GM23338 (cell line): ENCODE results near the gene ANKFN1. TPM values are rescaled to one million over a fixed set of nuclear protein-coding genes. Genes with fewer than 3 reads are reported as not detected.

Experiments
- ATAC-seq: fragments of 200-7000 bp; cut with Tn5 transposase; 3 replicates; pipeline ENCODE4 v1.9.1; 2020
- DNase-seq: peaks from one replicate; pipeline ENCODE4 v3.0.0-alpha.2; 2015; ENCODE audit warnings: low spot score
- H2AFZ ChIP-seq: fragments of 200-600 bp; sonication (generic); 2 replicates; pipeline ENCODE4 v1.8.0; 2016; ENCODE audit warnings: antibody characterized with exemption, mild to moderate bottlenecking, moderate library complexity
- H3F3A ChIP-seq: fragments of 200-600 bp; sonication (generic); replicated peaks from 2 replicates; pipeline ENCODE4 v1.8.0; 2017; ENCODE audit warnings: antibody characterized with exemption, mixed run types, low read depth
- H3K27ac ChIP-seq: fragments of 200-600 bp; sonication (generic); 2 replicates; pipeline ENCODE4 v1.6.1; 2016; ENCODE audit warnings: low read depth
- H3K27me3 ChIP-seq: fragments of 200-600 bp; sonication (generic); 2 replicates; pipeline ENCODE4 v1.8.0; 2016; ENCODE audit warnings: mild to moderate bottlenecking, mixed run types, moderate library complexity; ENCODE audit not compliant: insufficient read depth
- H3K36me3 ChIP-seq: fragments of 200-600 bp; sonication (generic); 2 replicates; pipeline ENCODE4 v1.8.0; 2016; ENCODE audit warnings: mild to moderate bottlenecking; ENCODE audit not compliant: insufficient read depth
- H3K4me1 ChIP-seq: fragments of 200-600 bp; sonication (generic); 2 replicates; pipeline ENCODE4 v1.8.0; 2016; ENCODE audit warnings: mild to moderate bottlenecking, moderate library complexity; ENCODE audit not compliant: insufficient read depth
- H3K4me2 ChIP-seq: fragments of 200-600 bp; sonication (generic); 2 replicates; pipeline ENCODE4 v1.7.1; 2017; ENCODE audit warnings: mixed run types
- H3K4me3 ChIP-seq: fragments of 200-600 bp; sonication (generic); 2 replicates; pipeline ENCODE4 v1.6.1; 2016; ENCODE audit warnings: mixed run types
- H3K79me2 ChIP-seq: fragments of 200-600 bp; sonication (generic); replicated peaks from 2 replicates; pipeline ENCODE4 v1.8.0; 2017; ENCODE audit warnings: mild to moderate bottlenecking; ENCODE audit not compliant: insufficient read depth
- H3K9me2 ChIP-seq: fragments of 200-600 bp; sonication (generic); 2 replicates; pipeline ENCODE4 v1.8.0; 2017; ENCODE audit not compliant: insufficient read depth
- H4K20me1 ChIP-seq: fragments of 200-600 bp; sonication (generic); replicated peaks from 2 replicates; pipeline ENCODE4 v1.8.0; 2017; ENCODE audit warnings: mild to moderate bottlenecking; ENCODE audit not compliant: insufficient read depth
- H3K27ac Mint-ChIP-seq: 2 replicates; pipeline ENCODE4 v1.8.0; 2020; ENCODE audit warnings: inconsistent platforms, mild to moderate bottlenecking, moderate library complexity, mixed read lengths
- H3K27me3 Mint-ChIP-seq: 3 replicates; pipeline ENCODE4 v1.8.0; 2022; ENCODE audit warnings: low read depth, mild to moderate bottlenecking, moderate library complexity, mixed read lengths, inconsistent platforms; ENCODE audit not compliant: insufficient read depth, poor library complexity
- H3K36me3 Mint-ChIP-seq: 3 replicates; pipeline ENCODE4 v1.8.0; 2021; ENCODE audit warnings: low read depth, mild to moderate bottlenecking, inconsistent platforms, moderate library complexity, mixed read lengths
- H3K4me1 Mint-ChIP-seq: 3 replicates; pipeline ENCODE4 v1.8.0; 2020; ENCODE audit warnings: mild to moderate bottlenecking, inconsistent platforms, mixed read lengths
- H3K4me3 Mint-ChIP-seq: 3 replicates; pipeline ENCODE4 v1.8.0; 2021; ENCODE audit warnings: moderate library complexity, mild to moderate bottlenecking, inconsistent platforms, mixed read lengths
- H3K9me3 Mint-ChIP-seq: 3 replicates; pipeline ENCODE4 v1.8.0; 2020; ENCODE audit warnings: moderate library complexity, mild to moderate bottlenecking, inconsistent platforms, mixed read lengths
- EZH2 ChIP-seq: fragments of 200-600 bp; sonication (generic); IDR thresholded peaks from one replicate; pipeline ENCODE4 v1.8.0; 2017; ENCODE audit warnings: antibody characterized with exemption, mild to moderate bottlenecking, low read depth; ENCODE audit not compliant: unreplicated experiment
- EZH2phosphoT487 ChIP-seq: fragments of 200-600 bp; sonication (generic); IDR thresholded peaks from one replicate; pipeline ENCODE4 v1.8.1; 2018; ENCODE audit warnings: antibody characterized with exemption; ENCODE audit not compliant: unreplicated experiment
- JUNB ChIP-seq: IDR thresholded peaks from one replicate; pipeline ENCODE4 v1.6.1; 2016; ENCODE audit warnings: antibody characterized with exemption; ENCODE audit not compliant: unreplicated experiment
- NANOG ChIP-seq: IDR thresholded peaks from 2 replicates; pipeline ENCODE4 v1.6.1; 2016; ENCODE audit warnings: antibody characterized with exemption, borderline replicate concordance
- POLR2AphosphoS5 ChIP-seq: IDR thresholded peaks from 2 replicates; pipeline ENCODE4 v1.6.1; 2016; ENCODE audit warnings: antibody characterized with exemption, low read depth
- STAT1 ChIP-seq: IDR thresholded peaks from one replicate; pipeline ENCODE4 v1.6.1; 2016; ENCODE audit warnings: antibody characterized with exemption; ENCODE audit not compliant: unreplicated experiment
- ZNF331 ChIP-seq: fragments of 250-450 bp; sonication (Bioruptor Pico); IDR thresholded peaks from 2 replicates; pipeline ENCODE4 v1.5.0; 2020; ENCODE audit warnings: low read depth, mild to moderate bottlenecking, moderate library complexity
- polyA plus RNA-seq: library from polyadenylated mRNA; unstranded; fragments of >200 nt; fragmentation: Nextera tagmentation; extraction: Ambion mirVana; gene quantifications from 2 replicates; pipeline ENCODE4 v1.2.1, GENCODE V29; 2016
- total RNA-seq: library from RNA; depleted of rRNA; stranded (reverse); fragments of >200 nt; shearing (Covaris generic); gene quantifications from 2 replicates; pipeline ENCODE4 v1.2.3, GENCODE V29; 2014
- TF ChIP-seq, protein P1 (sequence below): IDR thresholded peaks from one replicate; pipeline ENCODE4 v1.6.1; 2018; ENCODE audit warnings: antibody characterized with exemption; ENCODE audit not compliant: unreplicated experiment
- TF ChIP-seq, protein P2 (sequence below), 2 experiments: fragments of 200-600 bp in 1 of 2; sonication (generic) in 1 of 2; conservative IDR thresholded peaks; 2 replicates each; pipeline versions ENCODE4 v1.5.1 to v1.6.1; 2016 to 2017; ENCODE audit warnings: antibody characterized with exemption in 2 of 2, low read depth in 2 of 2, mild to moderate bottlenecking in 2 of 2, moderate library complexity in 1 of 2

The ANKFN1 gene
- total and polyA plus RNA-seq, 2 experiments from 2014 or later = not detected

DNA sequence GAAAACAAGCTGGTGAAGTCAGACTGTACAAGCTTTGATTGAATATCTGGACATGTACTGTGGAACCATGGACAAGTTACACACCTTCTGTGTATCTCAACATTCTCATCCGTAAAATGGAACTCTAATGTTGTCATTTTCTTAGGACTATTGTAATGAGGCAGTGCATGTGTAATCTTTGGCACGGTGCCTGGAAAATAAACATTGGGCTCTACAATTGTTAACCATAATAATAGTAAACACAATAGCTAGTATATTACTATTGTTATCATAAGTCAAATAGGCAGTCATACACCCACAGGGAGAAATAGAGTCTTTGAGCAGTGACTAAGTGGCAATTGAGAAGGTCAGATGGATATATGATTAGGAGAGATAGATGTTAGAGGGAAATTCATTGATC is 39.8 kb upstream of the ANKFN1 start:
- H3K27ac Mint-ChIP-seq = no peak overlapping the region
- Histone ChIP-seq H3K27me3 (no peaks in the 10 kb centered on the region), H3K4me2 (no peak overlapping the region), H3K36me3 (no peaks in the 10 kb centered on the region), H3K4me1 (no peaks in the 10 kb centered on the region), H3K79me2 (no peaks in the 10 kb centered on the region), H3K4me3 (no peak overlapping the region), H3K27ac (no peak overlapping the region), H3F3A (no peaks in the 10 kb centered on the region), H3K9me2 (peaks cover 4% of the 10 kb centered on the region; the same call in 1 of the 2 replicates), H4K20me1 (no peaks in the 10 kb centered on the region), H2AFZ (no peak overlapping the region)
- no peaks in the 10 kb centered on the region; the same call in 2 of the 3 replicates for H3K4me1 Mint-ChIP-seq
- H3K36me3 Mint-ChIP-seq = no peaks in the 10 kb centered on the region
- TF ChIP-seq, protein P1, sequence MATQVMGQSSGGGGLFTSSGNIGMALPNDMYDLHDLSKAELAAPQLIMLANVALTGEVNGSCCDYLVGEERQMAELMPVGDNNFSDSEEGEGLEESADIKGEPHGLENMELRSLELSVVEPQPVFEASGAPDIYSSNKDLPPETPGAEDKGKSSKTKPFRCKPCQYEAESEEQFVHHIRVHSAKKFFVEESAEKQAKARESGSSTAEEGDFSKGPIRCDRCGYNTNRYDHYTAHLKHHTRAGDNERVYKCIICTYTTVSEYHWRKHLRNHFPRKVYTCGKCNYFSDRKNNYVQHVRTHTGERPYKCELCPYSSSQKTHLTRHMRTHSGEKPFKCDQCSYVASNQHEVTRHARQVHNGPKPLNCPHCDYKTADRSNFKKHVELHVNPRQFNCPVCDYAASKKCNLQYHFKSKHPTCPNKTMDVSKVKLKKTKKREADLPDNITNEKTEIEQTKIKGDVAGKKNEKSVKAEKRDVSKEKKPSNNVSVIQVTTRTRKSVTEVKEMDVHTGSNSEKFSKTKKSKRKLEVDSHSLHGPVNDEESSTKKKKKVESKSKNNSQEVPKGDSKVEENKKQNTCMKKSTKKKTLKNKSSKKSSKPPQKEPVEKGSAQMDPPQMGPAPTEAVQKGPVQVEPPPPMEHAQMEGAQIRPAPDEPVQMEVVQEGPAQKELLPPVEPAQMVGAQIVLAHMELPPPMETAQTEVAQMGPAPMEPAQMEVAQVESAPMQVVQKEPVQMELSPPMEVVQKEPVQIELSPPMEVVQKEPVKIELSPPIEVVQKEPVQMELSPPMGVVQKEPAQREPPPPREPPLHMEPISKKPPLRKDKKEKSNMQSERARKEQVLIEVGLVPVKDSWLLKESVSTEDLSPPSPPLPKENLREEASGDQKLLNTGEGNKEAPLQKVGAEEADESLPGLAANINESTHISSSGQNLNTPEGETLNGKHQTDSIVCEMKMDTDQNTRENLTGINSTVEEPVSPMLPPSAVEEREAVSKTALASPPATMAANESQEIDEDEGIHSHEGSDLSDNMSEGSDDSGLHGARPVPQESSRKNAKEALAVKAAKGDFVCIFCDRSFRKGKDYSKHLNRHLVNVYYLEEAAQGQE = no peak
- H3K27me3 Mint-ChIP-seq = no peaks in the 10 kb centered on the region
- ATAC-seq (no peak), DNase-seq (no peak)
- no peaks in the 10 kb centered on the region for H3K9me3 Mint-ChIP-seq
- no peak overlapping the region for H3K4me3 Mint-ChIP-seq

DNA sequence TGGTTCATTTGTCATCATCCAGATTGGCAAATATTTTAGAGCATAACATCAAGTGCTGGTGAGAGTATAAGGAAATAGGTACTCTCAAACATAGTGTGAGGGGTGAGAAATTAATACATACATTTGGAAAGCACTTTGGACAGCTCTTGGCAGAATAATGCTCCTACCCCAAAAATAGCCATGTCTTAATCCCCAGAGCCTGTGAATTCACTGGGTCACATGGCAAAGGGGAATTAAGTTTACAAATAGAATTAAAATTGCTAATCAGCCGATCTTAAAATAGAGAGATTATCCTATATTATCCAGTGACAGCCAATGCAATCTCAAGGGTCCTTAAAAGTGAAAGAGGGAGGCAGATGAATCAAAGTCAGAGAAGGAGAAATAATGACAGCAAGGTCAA is 38.8 kb upstream of the ANKFN1 start:
- Histone ChIP-seq H3K9me2 (peaks cover 4% of the 10 kb centered on the region; the same call in 1 of the 2 replicates), H4K20me1 (no peaks in the 10 kb centered on the region), H3K4me2 (no peak overlapping the region), H3F3A (no peaks in the 10 kb centered on the region), H3K27me3 (no peaks in the 10 kb centered on the region), H3K36me3 (no peaks in the 10 kb centered on the region), H3K27ac (no peak overlapping the region), H3K4me1 (no peaks in the 10 kb centered on the region), H3K79me2 (no peaks in the 10 kb centered on the region), H3K4me3 (no peak overlapping the region), H2AFZ (no peak overlapping the region)
- Mint-ChIP-seq H3K36me3 (no peaks in the 10 kb centered on the region), H3K9me3 (no peaks in the 10 kb centered on the region), H3K4me1 (no peaks in the 10 kb centered on the region; the same call in 2 of the 3 replicates), H3K27me3 (no peaks in the 10 kb centered on the region), H3K4me3 (no peak overlapping the region), H3K27ac (no peak overlapping the region)
- ATAC-seq (no peak), DNase-seq (no peak)
- TF ChIP-seq STAT1 (no peak), ZNF331 (CRISPR knock-in tag) (no peak), EZH2 (no peak), NANOG (no peak), JUNB (no peak), POLR2AphosphoS5 (no peak), EZH2phosphoT487 (no peak)
- TF ChIP-seq, protein P1 = no peak
- TF ChIP-seq, protein P2, sequence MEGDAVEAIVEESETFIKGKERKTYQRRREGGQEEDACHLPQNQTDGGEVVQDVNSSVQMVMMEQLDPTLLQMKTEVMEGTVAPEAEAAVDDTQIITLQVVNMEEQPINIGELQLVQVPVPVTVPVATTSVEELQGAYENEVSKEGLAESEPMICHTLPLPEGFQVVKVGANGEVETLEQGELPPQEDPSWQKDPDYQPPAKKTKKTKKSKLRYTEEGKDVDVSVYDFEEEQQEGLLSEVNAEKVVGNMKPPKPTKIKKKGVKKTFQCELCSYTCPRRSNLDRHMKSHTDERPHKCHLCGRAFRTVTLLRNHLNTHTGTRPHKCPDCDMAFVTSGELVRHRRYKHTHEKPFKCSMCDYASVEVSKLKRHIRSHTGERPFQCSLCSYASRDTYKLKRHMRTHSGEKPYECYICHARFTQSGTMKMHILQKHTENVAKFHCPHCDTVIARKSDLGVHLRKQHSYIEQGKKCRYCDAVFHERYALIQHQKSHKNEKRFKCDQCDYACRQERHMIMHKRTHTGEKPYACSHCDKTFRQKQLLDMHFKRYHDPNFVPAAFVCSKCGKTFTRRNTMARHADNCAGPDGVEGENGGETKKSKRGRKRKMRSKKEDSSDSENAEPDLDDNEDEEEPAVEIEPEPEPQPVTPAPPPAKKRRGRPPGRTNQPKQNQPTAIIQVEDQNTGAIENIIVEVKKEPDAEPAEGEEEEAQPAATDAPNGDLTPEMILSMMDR (conservative IDR thresholded peaks at IDR 0.05; ENCODE audit: low read depth in 2 of 2) = no peak
